Activated naive CD4-positive, alpha-beta T cell treated with anti-CD3 and anti-CD28 coated beads, Interleukin-2, amount 50 U/mL, for 24 hours (primary cell): Measurements from ENCODE around the gene NPHS2.
"Not testable (repeated sequence)": the region's sequence is repeated elsewhere in the genome, so short reads cannot be mapped to it uniquely, and the experiment has no call there.

Experiments used
- H3K27ac Mint-ChIP-seq: one replicate; pipeline ENCODE4 v1.8.0; 2021; ENCODE audit warnings: mild to moderate bottlenecking, mixed read lengths
- H3K27me3 Mint-ChIP-seq: one replicate; pipeline ENCODE4 v1.8.0; 2021; ENCODE audit warnings: mixed read lengths
- H3K36me3 Mint-ChIP-seq: one replicate; pipeline ENCODE4 v1.8.0; 2021; ENCODE audit warnings: mixed read lengths
- H3K4me1 Mint-ChIP-seq: one replicate; pipeline ENCODE4 v1.8.0; 2021; ENCODE audit warnings: mixed read lengths
- H3K4me3 Mint-ChIP-seq: one replicate; pipeline ENCODE4 v1.8.0; 2021; ENCODE audit warnings: mild to moderate bottlenecking, mixed read lengths
- H3K9me3 Mint-ChIP-seq: one replicate; pipeline ENCODE4 v1.8.0; 2021; ENCODE audit warnings: mixed read lengths

Gene NPHS2

DNA sequence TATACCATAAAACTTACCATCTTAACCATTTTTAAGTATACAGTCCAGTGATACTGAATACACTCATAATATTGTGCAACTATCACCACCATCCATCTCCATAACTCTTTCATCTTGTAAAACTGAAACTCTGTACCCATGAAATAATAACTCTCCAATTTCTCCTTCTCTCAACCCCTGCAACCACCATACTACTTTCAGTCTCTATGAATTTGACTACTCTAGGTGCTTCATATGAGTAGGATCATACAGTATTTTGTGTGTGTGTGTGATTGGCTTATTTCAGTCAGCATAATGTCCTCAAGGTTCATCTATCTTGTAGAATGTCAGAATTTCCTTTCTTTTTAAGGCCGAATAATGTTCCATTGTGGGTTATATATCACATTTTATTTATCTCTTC is 17.7 kb downstream of the NPHS2 start:
- Mint-ChIP-seq H3K27me3 (peaks cover 6% of the 10 kb centered on the region), H3K4me1 (no peaks in the 10 kb centered on the region), H3K36me3 (no peaks in the 10 kb centered on the region), H3K27ac (no peak overlapping the region), H3K9me3 (no peaks in the 10 kb centered on the region), H3K4me3 (no peak overlapping the region)

- H3K27me3 Mint-ChIP-seq = peaks cover 3% of the 10 kb centered on the region
- no peak overlapping the region for H3K4me3 Mint-ChIP-seq
- H3K9me3 Mint-ChIP-seq = no peaks in the 10 kb centered on the region
- H3K27ac Mint-ChIP-seq = no peak overlapping the region
- no peaks in the 10 kb centered on the region for H3K4me1 Mint-ChIP-seq
- no peaks in the 10 kb centered on the region for H3K36me3 Mint-ChIP-seq
Observed at GRCh38 chr1:179554427-179554826, 21.3 kb downstream of the NPHS2 start.

- no peak overlapping the region for H3K4me3 Mint-ChIP-seq
- no peak overlapping the region for H3K27ac Mint-ChIP-seq
- no peaks in the 10 kb centered on the region for H3K36me3 Mint-ChIP-seq
- H3K4me1 Mint-ChIP-seq = no peaks in the 10 kb centered on the region
- peaks cover 1% of the 10 kb centered on the region for H3K27me3 Mint-ChIP-seq
- H3K9me3 Mint-ChIP-seq = no peaks in the 10 kb centered on the region
Observed at GRCh38 chr1:179550746-179551682, 24.7 kb downstream of the NPHS2 start.

DNA sequence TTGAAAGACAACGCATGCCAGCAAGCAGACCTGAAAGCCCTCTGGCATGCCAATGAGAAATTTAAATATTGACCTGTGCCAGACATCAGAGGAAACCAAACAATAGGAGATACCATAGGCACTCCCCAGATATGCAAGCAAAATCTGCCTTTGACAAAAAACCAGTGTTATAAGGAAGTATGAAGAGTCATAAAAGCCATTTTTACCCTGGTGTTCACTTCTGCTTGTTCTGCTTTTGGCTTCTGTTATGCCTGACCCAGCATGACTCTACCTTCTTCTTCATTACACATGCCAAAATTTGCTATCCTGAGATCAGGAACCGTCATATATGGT is 26.4 kb downstream of the NPHS2 start:
- no peaks in the 10 kb centered on the region for H3K4me1 Mint-ChIP-seq
- H3K36me3 Mint-ChIP-seq = no peaks in the 10 kb centered on the region
- no peak overlapping the region for H3K4me3 Mint-ChIP-seq
- H3K27ac Mint-ChIP-seq = no peak overlapping the region
- peaks cover 1% of the 10 kb centered on the region for H3K27me3 Mint-ChIP-seq
- H3K9me3 Mint-ChIP-seq = no peaks in the 10 kb centered on the region

- no peaks in the 10 kb centered on the region for H3K9me3 Mint-ChIP-seq
- peaks cover 1% of the 10 kb centered on the region for H3K27me3 Mint-ChIP-seq
Observed at GRCh38 chr1:179548666-179549367, 26.9 kb downstream of the NPHS2 start.

GRCh38 chr1:179547021-179547535 is 28.7 kb downstream of the NPHS2 start:
- Mint-ChIP-seq H3K36me3 (no peaks in the 10 kb centered on the region), H3K27ac (no peak overlapping the region), H3K27me3 (peaks cover 9% of the 10 kb centered on the region), H3K4me1 (no peaks in the 10 kb centered on the region), H3K9me3 (no peaks in the 10 kb centered on the region), H3K4me3 (no peak overlapping the region)

More at GRCh38 chr1:179548666-179549367, 26.9 kb downstream of the NPHS2 start:
- no peak overlapping the region for H3K4me3 Mint-ChIP-seq
- H3K36me3 Mint-ChIP-seq = no peaks in the 10 kb centered on the region
- no peak overlapping the region for H3K27ac Mint-ChIP-seq
- no peaks in the 10 kb centered on the region for H3K4me1 Mint-ChIP-seq

DNA sequence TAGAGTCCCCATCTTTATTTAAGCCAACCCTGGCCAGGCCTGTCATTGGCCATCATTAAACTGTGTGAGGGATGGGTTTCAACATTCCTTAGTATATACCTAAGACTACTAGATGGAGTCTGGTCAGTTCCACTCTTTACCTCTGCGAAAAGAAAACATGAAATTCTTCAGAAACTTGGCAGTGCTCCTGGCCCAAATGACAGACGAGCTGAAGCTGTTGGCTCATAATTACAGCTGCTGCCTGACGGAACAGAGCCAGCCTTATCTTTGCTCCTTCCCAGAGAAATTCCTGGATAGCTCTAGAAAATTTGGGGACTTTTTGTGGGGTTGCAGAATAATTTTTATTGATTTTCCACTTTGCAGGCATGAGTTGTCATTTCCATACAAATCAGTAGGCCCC is 30.4 kb downstream of the NPHS2 start:
- H3K27ac Mint-ChIP-seq = no peak overlapping the region
- no peaks in the 10 kb centered on the region for H3K36me3 Mint-ChIP-seq
- peaks cover 9% of the 10 kb centered on the region for H3K27me3 Mint-ChIP-seq
- no peaks in the 10 kb centered on the region for H3K4me1 Mint-ChIP-seq
- H3K9me3 Mint-ChIP-seq = no peaks in the 10 kb centered on the region
- no peak overlapping the region for H3K4me3 Mint-ChIP-seq

DNA sequence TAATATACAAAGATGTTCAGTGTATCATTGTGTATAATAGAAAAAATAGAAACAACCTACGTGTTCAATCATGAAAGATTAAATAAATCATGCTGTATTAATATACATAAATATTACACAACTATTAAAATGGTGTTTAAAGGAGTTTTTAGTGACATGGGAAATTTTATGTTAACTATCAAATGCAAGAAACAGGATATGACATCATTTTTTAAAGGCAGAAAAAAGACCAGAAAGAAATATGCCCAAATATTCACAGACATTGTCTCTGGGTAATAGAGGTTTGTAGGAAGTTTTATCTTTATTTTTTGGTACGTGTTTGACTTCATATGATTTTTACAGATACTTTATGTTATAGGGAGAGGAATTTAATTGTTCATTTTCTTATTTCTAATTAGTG is 34.0 kb downstream of the NPHS2 start:
- H3K4me3 Mint-ChIP-seq = no peak overlapping the region
- peaks cover 9% of the 10 kb centered on the region for H3K27me3 Mint-ChIP-seq
- H3K4me1 Mint-ChIP-seq = no peaks in the 10 kb centered on the region
- peaks cover 5% of the 10 kb centered on the region for H3K9me3 Mint-ChIP-seq
- no peaks in the 10 kb centered on the region for H3K36me3 Mint-ChIP-seq
- no peak overlapping the region for H3K27ac Mint-ChIP-seq

- Mint-ChIP-seq H3K9me3 (no peaks in the 10 kb centered on the region), H3K36me3 (no peaks in the 10 kb centered on the region), H3K27me3 (peaks cover 5% of the 10 kb centered on the region), H3K4me1 (no peaks in the 10 kb centered on the region), H3K27ac (no peak overlapping the region), H3K4me3 (no peak overlapping the region)
Observed at GRCh38 chr1:179530352-179530751, 45.4 kb downstream of the NPHS2 start.

- Mint-ChIP-seq H3K4me1 (no peaks in the 10 kb centered on the region), H3K27me3 (peaks cover 9% of the 10 kb centered on the region), H3K4me3 (no peak overlapping the region), H3K27ac (no peak overlapping the region), H3K9me3 (peaks cover 2% of the 10 kb centered on the region), H3K36me3 (no peaks in the 10 kb centered on the region)
Observed at GRCh38 chr1:179529482-179530195, 46.1 kb downstream of the NPHS2 start.

- H3K4me3 Mint-ChIP-seq, H3K4me1 Mint-ChIP-seq: not testable (repeated sequence)
Observed at GRCh38 chr1:179518544-179518943, 57.2 kb downstream of the NPHS2 start.

DNA sequence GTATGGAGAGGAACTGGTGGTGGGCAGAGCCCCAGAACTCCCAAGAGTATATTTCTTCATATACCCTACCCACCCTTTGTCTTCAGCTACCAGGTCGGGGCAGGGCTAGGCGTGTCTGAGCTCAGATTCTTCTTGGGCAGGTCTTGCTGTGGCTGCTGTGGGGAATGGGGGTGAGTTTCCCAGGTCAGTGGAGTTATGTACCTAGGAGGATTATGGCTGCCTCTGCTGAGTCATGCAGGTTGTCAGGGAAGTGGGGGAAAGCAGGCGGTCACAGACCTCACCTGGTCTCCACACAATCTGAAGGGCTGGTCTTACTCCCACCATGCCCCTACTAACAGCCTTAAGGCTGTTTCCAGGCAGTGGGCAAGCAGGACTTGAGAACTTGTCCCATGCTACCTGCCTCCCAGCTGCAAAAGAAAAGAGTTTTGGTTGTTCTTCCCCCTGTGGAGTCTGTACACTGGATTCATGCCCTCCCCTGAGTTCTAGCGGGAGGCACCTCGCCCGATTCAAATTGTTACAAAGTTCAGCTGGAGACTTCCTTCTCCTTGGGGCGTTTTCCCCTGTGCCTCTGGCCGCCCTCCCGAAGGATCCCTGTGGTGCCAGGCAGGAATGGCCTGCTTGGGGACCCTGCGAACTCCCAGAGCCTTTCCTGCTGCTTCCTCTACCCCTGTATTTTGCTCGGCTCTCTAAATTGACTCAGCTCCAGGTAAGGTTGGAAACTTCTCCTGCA is 58.6 kb downstream of the NPHS2 start:
- H3K9me3 Mint-ChIP-seq = peaks cover 16% of the 10 kb centered on the region
- no peaks in the 10 kb centered on the region for H3K36me3 Mint-ChIP-seq
- H3K27ac Mint-ChIP-seq = no peak overlapping the region
- H3K4me1 Mint-ChIP-seq = no peaks in the 10 kb centered on the region
- no peak overlapping the region for H3K4me3 Mint-ChIP-seq
- H3K27me3 Mint-ChIP-seq = peaks cover 11% of the 10 kb centered on the region

More at GRCh38 chr1:179518544-179518943, 57.2 kb downstream of the NPHS2 start:
- not testable (repeated sequence) for H3K27me3 Mint-ChIP-seq, H3K36me3 Mint-ChIP-seq, H3K27ac Mint-ChIP-seq
- H3K9me3 Mint-ChIP-seq = peaks cover 16% of the 10 kb centered on the region

- Mint-ChIP-seq H3K9me3 (no peaks in the 10 kb centered on the region), H3K4me1 (no peaks in the 10 kb centered on the region), H3K4me3 (no peak overlapping the region), H3K27me3 (peaks cover 4% of the 10 kb centered on the region), H3K27ac (no peak overlapping the region), H3K36me3 (no peaks in the 10 kb centered on the region)
Observed at GRCh38 chr1:179510038-179510437, 65.7 kb downstream of the NPHS2 start.

DNA sequence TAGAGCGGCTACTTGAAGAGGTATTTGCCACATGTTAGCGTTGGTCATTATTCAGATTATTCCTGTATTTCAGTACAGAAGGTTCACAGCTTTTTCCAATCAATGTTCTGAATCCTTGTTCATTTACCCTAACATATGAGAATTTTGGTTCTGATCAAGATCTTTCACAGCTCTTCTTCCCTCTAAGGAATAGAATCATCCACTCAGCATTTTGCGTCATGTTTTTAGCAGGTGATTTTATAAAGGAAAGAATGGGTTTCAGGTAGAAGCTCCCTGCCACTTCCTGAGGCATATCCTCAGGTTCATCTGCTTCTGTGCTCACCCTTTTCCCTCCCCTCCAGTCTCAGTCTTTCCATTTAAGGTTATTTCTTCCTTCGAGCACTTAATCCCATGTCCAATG is 66.4 kb downstream of the NPHS2 start:
- Mint-ChIP-seq H3K27me3 (peaks cover 4% of the 10 kb centered on the region), H3K27ac (no peak overlapping the region), H3K9me3 (no peaks in the 10 kb centered on the region), H3K4me3 (no peak overlapping the region), H3K36me3 (no peaks in the 10 kb centered on the region), H3K4me1 (no peaks in the 10 kb centered on the region)

DNA sequence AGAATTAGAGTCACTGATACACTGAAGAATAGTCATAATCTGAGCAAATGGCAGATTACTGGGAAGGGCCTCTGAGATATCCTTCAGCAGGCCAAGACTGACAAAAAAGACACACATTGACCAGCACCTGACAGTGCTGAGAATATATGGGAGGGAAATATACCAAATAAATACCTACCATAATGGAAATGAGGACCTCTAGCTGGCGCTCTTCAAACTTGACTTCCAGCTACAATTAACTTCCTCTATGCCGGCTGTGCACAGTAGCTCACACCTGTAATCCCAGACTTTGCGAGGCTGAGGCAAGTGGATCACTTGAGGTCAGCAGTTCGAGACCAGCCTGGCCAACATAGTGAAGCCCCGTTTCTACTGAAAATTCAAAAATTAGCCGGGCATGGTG is 69.5 kb downstream of the NPHS2 start:
- Mint-ChIP-seq H3K27me3 (no peaks in the 10 kb centered on the region), H3K9me3 (no peaks in the 10 kb centered on the region), H3K4me3 (no peak overlapping the region), H3K36me3 (no peaks in the 10 kb centered on the region), H3K4me1 (no peaks in the 10 kb centered on the region), H3K27ac (no peak overlapping the region)
